Fibroblast of mammary gland (primary cell): ENCODE data around the gene RIMKLB.
A peak's percentile ranks its signal among the peaks of the same experiment; 100 is the strongest.

ENCODE experiments used
- DNase-seq: peaks from one replicate; pipeline ENCODE4 v3.0.0-alpha.2; 2010; ENCODE audit warnings: low read depth
- H3K4me3 ChIP-seq: 2 replicates; pipeline ENCODE4 v1.5.1; 2011; ENCODE audit warnings: low read depth, mild to moderate bottlenecking, low read length, moderate library complexity; ENCODE audit not compliant: control insufficient read depth
- CTCF ChIP-seq: conservative IDR thresholded peaks from 2 replicates; pipeline ENCODE4 v1.5.1; 2011; ENCODE audit warnings: low read depth, low read length, inconsistent platforms; ENCODE audit not compliant: control insufficient read depth, insufficient read depth

Gene RIMKLB

GRCh38 chr12:8662593-8662992 is 35.2 kb upstream of the RIMKLB start, which contains the start of gene MFAP5:
Gene MFAP5, minus strand, starts transcription at chr12:8662826. Its CDS starts 722 bp downstream, at chr12:8662104.
- DNase-seq, result peak; percentile 76
- peak within 1 kb of the TSS; percentile 19 for H3K4me3 ChIP-seq
- TF ChIP-seq CTCF, result no peak

GRCh38 chr12:8664228-8664913 is 33.4 kb upstream of the RIMKLB start:
- no peak for TF ChIP-seq CTCF
- no peak overlapping the region for H3K4me3 ChIP-seq
- peak; percentile 49 for DNase-seq

- no peak overlapping the region for H3K4me3 ChIP-seq
- no peak for TF ChIP-seq CTCF
- DNase-seq, result no peak
Observed at GRCh38 chr12:8665759-8666158, 32.0 kb upstream of the RIMKLB start.

GRCh38 chr12:8667270-8667669 is 30.5 kb upstream of the RIMKLB start:
- no peak for TF ChIP-seq CTCF
- no peak overlapping the region for H3K4me3 ChIP-seq
- DNase-seq, result no peak

GRCh38 chr12:8668441-8668840 is 29.4 kb upstream of the RIMKLB start:
- TF ChIP-seq CTCF, result no peak
- DNase-seq, result no peak
- H3K4me3 ChIP-seq, result no peak overlapping the region

GRCh38 chr12:8672381-8672780 is 25.4 kb upstream of the RIMKLB start:
- no peak for DNase-seq
- no peak overlapping the region for H3K4me3 ChIP-seq
- TF ChIP-seq CTCF, result no peak
